Panc1 (cell line): ENCODE measurements around the gene SLC25A33. TPM values are rescaled to one million over a fixed set of nuclear protein-coding genes. Genes with fewer than 3 reads are reported as not detected.

ENCODE experiments used
- ATAC-seq: fragments of 200-7000 bp; cut with Tn5 transposase; 2 replicates; pipeline ENCODE4 v1.9.1; 2020; ENCODE audit warnings: mild to moderate bottlenecking, moderate library complexity
- BruUV-seq: library from RNA; stranded (reverse); fragments of 400-500 nt; replicated peaks from 2 replicates; lab custom pipeline; 2021; lab: Mats Ljungman, UMichigan
- CTCF ChIA-PET: fragments of 300-600 bp; sonication (Branson Sonifier 250); formaldehyde crosslinking; loops from one replicate; lab custom pipeline; 2022; ENCODE audit warnings: antibody characterized with exemption; lab: Charles Lee
- POLR2A ChIA-PET: fragments of 300-600 bp; sonication (Branson Sonifier 250); formaldehyde crosslinking; loops from one replicate; lab custom pipeline; 2022; ENCODE audit warnings: antibody characterized with exemption; lab: Charles Lee
- DNase-seq: peaks from one replicate; pipeline ENCODE4 v3.0.0-alpha.2; 2010; ENCODE audit warnings: low read depth, low spot score
- H3K27ac ChIP-seq: 2 replicates; pipeline ENCODE4 v1.5.1; 2011; ENCODE audit warnings: mild to moderate bottlenecking, low read length, inconsistent platforms
- H3K27me3 ChIP-seq: fragments of 200-500 bp; sonication (Bioruptor generic); 2 replicates; pipeline ENCODE4 v1.6.0; 2014; ENCODE audit warnings: low read length, inconsistent platforms; ENCODE audit not compliant: control insufficient read depth, insufficient read depth
- H3K36me3 ChIP-seq: fragments of 200-500 bp; sonication (Bioruptor generic); 2 replicates; pipeline ENCODE4 v1.5.1; 2014; ENCODE audit warnings: inconsistent platforms, mild to moderate bottlenecking, low read length, moderate library complexity; ENCODE audit not compliant: control insufficient read depth, insufficient read depth
- H3K4me1 ChIP-seq: 2 replicates; pipeline ENCODE4 v1.5.1; 2011; ENCODE audit warnings: inconsistent platforms, mild to moderate bottlenecking, low read length, moderate library complexity; ENCODE audit not compliant: control insufficient read depth, insufficient read depth
- H3K4me3 ChIP-seq, 2 experiments: 2 replicates each; pipeline ENCODE4 v1.5.1; 2011 to 2012; ENCODE audit warnings: low read depth in 2 of 2, low read length in 2 of 2, mild to moderate bottlenecking in 2 of 2, inconsistent platforms in 1 of 2, moderate library complexity in 1 of 2
- H3K9me3 ChIP-seq: fragments of 200-500 bp; sonication (Bioruptor generic); 2 replicates; pipeline ENCODE4 v1.5.1; 2014; ENCODE audit warnings: low read depth, mild to moderate bottlenecking, inconsistent platforms, low read length, moderate library complexity; ENCODE audit not compliant: control insufficient read depth, insufficient read depth
- POLR2AphosphoS5 ChIP-seq: IDR thresholded peaks from 2 replicates; pipeline ENCODE4 v1.6.1; 2012; ENCODE audit warnings: mild to moderate bottlenecking, low read depth, low read length, moderate library complexity
- SIN3A ChIP-seq: IDR thresholded peaks from 2 replicates; pipeline ENCODE4 v1.6.1; 2012; ENCODE audit warnings: low read depth, mild to moderate bottlenecking, low read length, moderate library complexity, borderline replicate concordance; ENCODE audit not compliant: insufficient read depth
- TCF7L2 ChIP-seq: IDR thresholded peaks from 2 replicates; pipeline ENCODE4 v1.6.1; 2011; ENCODE audit warnings: mild to moderate bottlenecking, low read depth, low read length, inconsistent platforms
- in situ Hi-C: cut with HindIII; loops from 2 replicates; pipeline ENCODE4 v1.10.0; 2016; ENCODE audit warnings: low sequenced_read_pairs, low pct_unique_long_range_greater_than_20kb
- intact Hi-C: fragments of 100-400 bp; cut with micrococcal nuclease; formaldehyde crosslinking; loops from one replicate; pipeline ENCODE4 v1.10.0; 2022; ENCODE audit not compliant: unreplicated experiment
- total RNA-seq: library from RNA; stranded (reverse); gene quantifications from one replicate; pipeline ENCODE4 v1.2.1, GENCODE V29; 2021; ENCODE audit not compliant: unreplicated experiment
- TF ChIP-seq, protein P1 (sequence below): fragments of 450-650 bp; IDR thresholded peaks from 2 replicates; pipeline ENCODE4 v1.5.1; 2017; ENCODE audit warnings: mild to moderate bottlenecking
- TF ChIP-seq, protein P2 (sequence below), 2 experiments: IDR thresholded peaks; 2 replicates each; pipeline ENCODE4 v1.6.1; 2011 to 2012; ENCODE audit warnings: low read depth in 2 of 2, control low read depth in 1 of 2, low read length in 1 of 2, mild to moderate bottlenecking in 1 of 2, moderate library complexity in 1 of 2; ENCODE audit not compliant: insufficient read depth in 1 of 2

The SLC25A33 gene
- total RNA-seq, 1 experiment from 2014 or later, result 13.4 TPM

DNA sequence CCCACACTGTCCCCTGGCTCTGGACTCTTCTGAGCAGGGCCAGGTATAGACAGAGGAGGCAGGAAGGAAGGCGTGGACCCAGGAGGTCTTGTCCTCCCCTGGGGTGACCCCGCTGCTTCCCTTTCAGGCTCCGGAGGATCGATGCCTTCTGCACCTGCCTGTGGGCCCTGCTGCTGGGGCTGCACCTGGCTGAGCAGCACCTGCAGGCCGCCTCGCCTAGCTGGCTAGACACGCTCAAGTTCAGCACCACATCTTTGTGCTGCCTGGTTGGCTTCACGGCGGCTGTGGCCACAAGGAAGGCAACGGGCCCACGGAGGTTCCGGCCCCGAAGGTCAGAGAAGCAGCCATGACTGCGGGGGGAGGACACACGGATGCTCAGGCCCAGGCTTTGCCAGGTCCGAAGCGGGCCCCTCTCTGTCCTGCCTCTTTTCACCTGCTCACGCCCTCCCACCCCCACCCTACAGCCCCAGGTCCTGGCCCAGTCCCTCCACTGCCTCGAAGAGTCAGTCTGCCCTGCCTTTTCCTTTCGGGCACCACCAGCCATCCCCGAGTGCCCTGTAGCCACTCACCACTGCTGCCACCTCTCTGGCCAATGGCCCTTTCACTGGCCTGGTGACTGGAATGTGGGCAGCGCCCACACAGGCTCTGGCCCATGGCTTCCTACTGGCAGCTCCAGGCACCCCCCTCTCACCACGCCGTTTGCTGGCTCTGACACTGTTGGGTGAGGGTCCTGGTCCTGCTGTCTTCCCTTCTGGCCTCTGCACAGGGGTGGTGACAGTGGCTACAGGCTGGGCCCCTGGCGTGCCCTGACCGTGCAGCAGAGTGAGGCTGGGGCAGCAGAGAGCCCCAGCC, 62.9 kb downstream of the SLC25A33 start:
- no peaks in the 10 kb centered on the region for H3K36me3 ChIP-seq
- H3K27me3 ChIP-seq, result no peaks in the 10 kb centered on the region
- H3K4me3 ChIP-seq, result no peak overlapping the region
- DNase-seq (no peak), ATAC-seq (no peak)
- in situ Hi-C loops, result no loop called here
- no peaks in the 10 kb centered on the region for H3K4me1 ChIP-seq
- intact Hi-C loops, result no loop called here
- ChIA-PET CTCF (no interaction called here), POLR2A (no interaction called here)
- no peaks in the 10 kb centered on the region for H3K9me3 ChIP-seq
- no TSS peak for BruUV-seq
- no peak overlapping the region for H3K27ac ChIP-seq
- no peak for TF ChIP-seq SIN3A
- no peak for TF ChIP-seq TCF7L2
- TF ChIP-seq POLR2AphosphoS5, result no peak
- TF ChIP-seq, protein P1, sequence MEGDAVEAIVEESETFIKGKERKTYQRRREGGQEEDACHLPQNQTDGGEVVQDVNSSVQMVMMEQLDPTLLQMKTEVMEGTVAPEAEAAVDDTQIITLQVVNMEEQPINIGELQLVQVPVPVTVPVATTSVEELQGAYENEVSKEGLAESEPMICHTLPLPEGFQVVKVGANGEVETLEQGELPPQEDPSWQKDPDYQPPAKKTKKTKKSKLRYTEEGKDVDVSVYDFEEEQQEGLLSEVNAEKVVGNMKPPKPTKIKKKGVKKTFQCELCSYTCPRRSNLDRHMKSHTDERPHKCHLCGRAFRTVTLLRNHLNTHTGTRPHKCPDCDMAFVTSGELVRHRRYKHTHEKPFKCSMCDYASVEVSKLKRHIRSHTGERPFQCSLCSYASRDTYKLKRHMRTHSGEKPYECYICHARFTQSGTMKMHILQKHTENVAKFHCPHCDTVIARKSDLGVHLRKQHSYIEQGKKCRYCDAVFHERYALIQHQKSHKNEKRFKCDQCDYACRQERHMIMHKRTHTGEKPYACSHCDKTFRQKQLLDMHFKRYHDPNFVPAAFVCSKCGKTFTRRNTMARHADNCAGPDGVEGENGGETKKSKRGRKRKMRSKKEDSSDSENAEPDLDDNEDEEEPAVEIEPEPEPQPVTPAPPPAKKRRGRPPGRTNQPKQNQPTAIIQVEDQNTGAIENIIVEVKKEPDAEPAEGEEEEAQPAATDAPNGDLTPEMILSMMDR, result no peak
- TF ChIP-seq, protein P2, sequence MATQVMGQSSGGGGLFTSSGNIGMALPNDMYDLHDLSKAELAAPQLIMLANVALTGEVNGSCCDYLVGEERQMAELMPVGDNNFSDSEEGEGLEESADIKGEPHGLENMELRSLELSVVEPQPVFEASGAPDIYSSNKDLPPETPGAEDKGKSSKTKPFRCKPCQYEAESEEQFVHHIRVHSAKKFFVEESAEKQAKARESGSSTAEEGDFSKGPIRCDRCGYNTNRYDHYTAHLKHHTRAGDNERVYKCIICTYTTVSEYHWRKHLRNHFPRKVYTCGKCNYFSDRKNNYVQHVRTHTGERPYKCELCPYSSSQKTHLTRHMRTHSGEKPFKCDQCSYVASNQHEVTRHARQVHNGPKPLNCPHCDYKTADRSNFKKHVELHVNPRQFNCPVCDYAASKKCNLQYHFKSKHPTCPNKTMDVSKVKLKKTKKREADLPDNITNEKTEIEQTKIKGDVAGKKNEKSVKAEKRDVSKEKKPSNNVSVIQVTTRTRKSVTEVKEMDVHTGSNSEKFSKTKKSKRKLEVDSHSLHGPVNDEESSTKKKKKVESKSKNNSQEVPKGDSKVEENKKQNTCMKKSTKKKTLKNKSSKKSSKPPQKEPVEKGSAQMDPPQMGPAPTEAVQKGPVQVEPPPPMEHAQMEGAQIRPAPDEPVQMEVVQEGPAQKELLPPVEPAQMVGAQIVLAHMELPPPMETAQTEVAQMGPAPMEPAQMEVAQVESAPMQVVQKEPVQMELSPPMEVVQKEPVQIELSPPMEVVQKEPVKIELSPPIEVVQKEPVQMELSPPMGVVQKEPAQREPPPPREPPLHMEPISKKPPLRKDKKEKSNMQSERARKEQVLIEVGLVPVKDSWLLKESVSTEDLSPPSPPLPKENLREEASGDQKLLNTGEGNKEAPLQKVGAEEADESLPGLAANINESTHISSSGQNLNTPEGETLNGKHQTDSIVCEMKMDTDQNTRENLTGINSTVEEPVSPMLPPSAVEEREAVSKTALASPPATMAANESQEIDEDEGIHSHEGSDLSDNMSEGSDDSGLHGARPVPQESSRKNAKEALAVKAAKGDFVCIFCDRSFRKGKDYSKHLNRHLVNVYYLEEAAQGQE (IDR thresholded peaks at IDR 0.05; ENCODE audit: insufficient read depth in 1 of 2, low read depth in 2 of 2, low read length in 1 of 2), result no peak

DNA sequence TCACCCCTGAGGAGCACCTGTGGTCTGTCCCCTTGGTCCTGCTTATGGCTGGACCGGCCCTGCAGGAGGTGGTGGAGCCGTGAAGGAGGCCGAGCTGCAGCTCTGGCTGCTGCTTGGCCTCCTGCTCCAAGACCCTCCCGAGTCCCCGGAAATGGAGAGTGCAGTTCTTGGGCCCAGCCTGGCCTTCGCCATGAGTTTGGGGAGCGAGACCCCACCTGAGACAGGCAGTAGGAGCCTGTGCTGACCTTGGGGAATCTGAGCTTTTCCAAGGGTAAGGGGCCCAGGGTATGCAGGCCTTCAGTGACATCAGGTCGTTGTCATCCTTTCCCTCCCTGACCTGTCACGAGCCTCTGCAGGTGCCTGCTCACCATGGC, 63.5 kb downstream of the SLC25A33 start:
- H3K27ac ChIP-seq, result no peak overlapping the region

More for the DNA sequence above, 63.5 kb downstream of the SLC25A33 start:
- no peaks in the 10 kb centered on the region for H3K36me3 ChIP-seq
- ChIA-PET CTCF (interaction anchor here (0.6 to 0.7 kb wide), 3 partner anchors 15 to 1126 kb away, joined by 3 to 4 read pairs (median 3); no protein-coding TSS in a partner anchor), POLR2A (no interaction called here)
- H3K4me3 ChIP-seq, result no peak overlapping the region
- no peaks in the 10 kb centered on the region for H3K9me3 ChIP-seq
- BruUV-seq, result no TSS peak
- DNase-seq (no peak), ATAC-seq (no peak)
- intact Hi-C loops (no loop called here), in situ Hi-C loops (no loop called here)
- TF ChIP-seq, protein P2 (IDR thresholded peaks at IDR 0.05; ENCODE audit: insufficient read depth in 1 of 2, low read depth in 2 of 2, low read length in 1 of 2), result no peak
- TF ChIP-seq, protein P1, result no peak
- TF ChIP-seq POLR2AphosphoS5 (no peak), TCF7L2 (no peak), SIN3A (no peak)
- no peaks in the 10 kb centered on the region for H3K4me1 ChIP-seq
- no peaks in the 10 kb centered on the region for H3K27me3 ChIP-seq
